AG08396 (cell line): ENCODE results near the gene HOXA5.

ENCODE experiments used
- DNase-seq: peaks from one replicate; pipeline ENCODE4 v3.0.0; 2012; ENCODE audit warnings: low spot score, mixed read lengths

Gene HOXA5

DNA sequence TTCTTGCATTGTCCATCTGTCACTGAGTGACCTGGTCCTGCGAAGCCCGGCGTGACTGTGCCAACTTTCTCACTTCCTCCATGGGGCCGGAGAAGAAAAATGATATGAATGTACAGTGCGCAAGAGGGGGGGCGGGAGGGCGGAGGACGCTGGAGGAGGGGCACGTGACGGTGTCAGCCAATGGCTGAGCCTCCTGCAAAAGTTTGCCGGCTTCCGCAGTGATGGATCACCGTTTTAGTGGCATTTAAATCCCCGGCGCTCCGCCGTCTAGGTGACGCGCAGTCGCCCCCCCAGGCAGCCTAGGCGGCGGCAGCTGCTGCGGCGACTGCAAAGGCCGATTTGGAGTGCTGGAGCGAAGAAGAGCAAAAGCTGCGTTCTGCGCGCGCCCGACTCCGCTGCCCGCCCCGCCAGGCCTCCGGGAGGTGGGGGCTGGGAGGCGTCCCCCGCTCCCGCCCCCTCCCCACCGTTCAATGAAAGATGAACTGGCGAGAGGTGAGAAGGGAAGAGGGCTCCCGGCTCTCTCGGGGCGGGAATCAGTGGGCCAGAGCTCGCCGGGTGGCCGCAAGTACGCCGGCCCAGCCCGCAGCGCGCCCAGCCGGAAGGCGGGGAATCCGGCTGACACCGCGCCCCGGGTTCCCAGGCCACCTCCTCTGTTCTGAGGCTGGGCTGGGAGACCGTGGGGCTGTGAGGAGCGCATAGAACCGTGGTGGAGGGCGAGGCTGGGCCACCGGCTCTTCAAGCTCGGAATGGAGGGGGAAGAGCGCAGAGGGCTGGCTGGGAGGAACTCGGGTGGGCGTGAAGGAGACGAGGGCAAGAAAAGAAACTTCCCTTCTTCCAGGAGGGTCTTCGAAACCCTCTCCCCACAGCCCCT lies 47.3 kb downstream of the HOXA5 start, which contains the start of gene HOXA1:
Gene HOXA1 (minus strand): TSS at position 104 of the 871 bp plus-strand sequence. CDS start 88 bp downstream, at position 16.
- DNase-seq = peak; percentile 98

DNA sequence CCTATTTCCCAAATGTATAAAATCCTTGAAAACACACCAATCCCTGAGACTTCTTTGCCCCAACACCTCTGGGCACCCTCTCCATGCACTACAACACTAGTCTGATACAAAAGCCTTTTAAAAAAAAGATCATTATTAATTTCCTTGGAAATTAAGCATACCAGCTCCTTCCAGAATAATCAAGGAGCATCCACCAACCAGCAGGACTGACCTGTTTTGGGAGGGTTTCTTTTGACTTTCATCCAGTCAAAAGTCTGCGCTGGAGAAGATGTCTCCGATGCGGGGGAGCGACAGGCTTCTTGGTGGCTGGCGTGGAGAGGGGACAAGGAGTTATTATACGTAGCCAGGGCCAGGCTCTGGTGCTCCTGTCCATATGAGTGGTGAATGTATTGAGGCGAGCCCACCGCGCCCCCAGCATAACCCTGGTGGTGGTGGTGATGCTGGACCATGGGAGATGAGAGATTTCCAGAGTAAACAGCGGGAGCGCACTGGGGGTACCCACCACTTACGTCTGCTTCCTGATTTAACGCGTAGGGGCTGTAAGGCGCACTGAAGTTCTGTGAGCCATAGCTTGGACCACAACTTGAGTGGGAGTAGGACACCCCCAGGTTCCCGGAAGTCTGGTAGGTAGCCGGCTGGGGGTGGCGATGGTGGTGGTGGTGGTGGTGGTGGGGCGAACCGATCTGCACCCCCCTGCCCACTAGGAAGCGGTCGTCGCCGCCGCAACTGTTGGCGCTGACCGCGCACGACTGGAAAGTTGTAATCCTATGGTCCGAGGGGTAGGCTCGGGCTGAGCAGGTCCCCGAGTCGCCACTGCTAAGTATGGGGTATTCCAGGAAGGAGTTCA lies 48.2 kb downstream of the HOXA5 start:
- no peak for DNase-seq

- no peak for DNase-seq
Observed at GRCh38 chr7:27094304-27095049, 49.0 kb downstream of the HOXA5 start.

GRCh38 chr7:27093184-27093895 lies 50.1 kb downstream of the HOXA5 start:
- DNase-seq = no peak

- DNase-seq = no peak
Observed at GRCh38 chr7:27092819-27093110, 50.7 kb downstream of the HOXA5 start.

GRCh38 chr7:27091941-27092818 lies 51.3 kb downstream of the HOXA5 start:
- no peak for DNase-seq

GRCh38 chr7:27091105-27091504 lies 52.4 kb downstream of the HOXA5 start:
- DNase-seq = no peak
